Thyroid gland (tissue), 4 donors: ENCODE measurements around the gene SORL1.

Experiments used
- CTCF ChIP-seq, 6 experiments: fragments of 200-600 bp in 3 of 6; fragments of 450-650 bp in 3 of 6; sonication (generic) in 3 of 6; IDR thresholded peaks; one replicate each; pipeline ENCODE4 v1.5.1; 2016 to 2019; ENCODE audit warnings: antibody characterized with exemption in 6 of 6, mild to moderate bottlenecking in 2 of 6, inconsistent platforms in 1 of 6, moderate library complexity in 1 of 6
- POLR2A ChIP-seq, 2 donors: fragments of 450-650 bp; IDR thresholded peaks; one replicate each; pipeline ENCODE4 v1.6.1; 2017; ENCODE audit warnings: antibody characterized with exemption in 2 of 2, mild to moderate bottlenecking in 2 of 2, moderate library complexity in 1 of 2

GRCh38 chr11:121525376-121525775 lies 73.3 kb downstream of the SORL1 start:
- TF ChIP-seq CTCF (IDR thresholded peaks at IDR 0.05) (no peak), POLR2A (IDR thresholded peaks at IDR 0.05) (no peak)
